Dendritic cell treated with granulocyte-macrophage colony-stimulating factor and Interleukin-4, amounts not matched to agents 40 ng/mL and 50 ng/mL, for 4 days (primary cell): ENCODE data around the gene LRRC8C.
A peak's percentile ranks its signal among the peaks of the same experiment; 100 is the strongest.

Source experiments
- H3K27ac Mint-ChIP-seq: one replicate; pipeline ENCODE4 v1.8.0; 2022; ENCODE audit warnings: mild to moderate bottlenecking, mixed read lengths
- H3K27me3 Mint-ChIP-seq: one replicate; pipeline ENCODE4 v1.8.0; 2022; ENCODE audit warnings: mild to moderate bottlenecking, mixed read lengths
- H3K36me3 Mint-ChIP-seq: one replicate; pipeline ENCODE4 v1.8.0; 2022; ENCODE audit warnings: low read depth, mixed read lengths
- H3K4me1 Mint-ChIP-seq: one replicate; pipeline ENCODE4 v1.8.0; 2022; ENCODE audit warnings: low read depth, mixed read lengths
- H3K4me3 Mint-ChIP-seq: one replicate; pipeline ENCODE4 v1.8.0; 2022; ENCODE audit warnings: mild to moderate bottlenecking, moderate library complexity, mixed read lengths
- H3K9me3 Mint-ChIP-seq: one replicate; pipeline ENCODE4 v1.8.0; 2022; ENCODE audit warnings: mixed read lengths
- intact Hi-C: fragments of 100-400 bp; cut with micrococcal nuclease; formaldehyde crosslinking; loops from one replicate; pipeline ENCODE4 v1.15.0; 2022

The LRRC8C gene

DNA sequence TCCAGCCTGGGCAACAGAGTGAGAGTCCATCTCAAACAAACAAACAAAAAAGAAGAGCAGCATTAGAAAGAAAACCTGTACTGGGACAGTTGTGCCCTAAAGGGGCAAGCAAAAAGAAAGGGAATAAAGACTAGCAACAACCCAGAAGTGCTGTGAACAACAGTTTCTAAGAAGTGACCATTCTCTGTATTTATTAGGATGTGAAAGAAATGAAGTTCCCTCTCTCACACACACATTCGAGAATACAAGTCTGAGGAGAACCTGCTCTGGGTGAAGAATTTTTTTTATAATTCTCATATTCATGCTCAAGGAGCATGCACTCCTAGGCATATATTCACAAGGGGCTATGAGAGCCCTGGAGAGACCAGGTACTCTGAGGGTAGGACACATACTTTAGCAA, 128.4 kb downstream of the LRRC8C start:
- no peaks in the 10 kb centered on the region for H3K9me3 Mint-ChIP-seq
- H3K4me1 Mint-ChIP-seq = peaks cover 75% of the 10 kb centered on the region
- no peaks in the 10 kb centered on the region for H3K27me3 Mint-ChIP-seq
- peaks cover 4% of the 10 kb centered on the region for H3K36me3 Mint-ChIP-seq
- intact Hi-C loops = loop anchor here (2.0 kb wide), 1 partner anchor 37 kb away; no protein-coding TSS in a partner anchor
- H3K4me3 Mint-ChIP-seq = peak overlapping the region; percentile 38
- H3K27ac Mint-ChIP-seq = peak overlapping the region; percentile 97

GRCh38 chr1:89761901-89762300, 129.0 kb downstream of the LRRC8C start:
- peaks cover 70% of the 10 kb centered on the region for H3K4me1 Mint-ChIP-seq
- peaks cover 4% of the 10 kb centered on the region for H3K36me3 Mint-ChIP-seq
- peak overlapping the region; percentile 97 for H3K27ac Mint-ChIP-seq
- H3K9me3 Mint-ChIP-seq = no peaks in the 10 kb centered on the region
- H3K4me3 Mint-ChIP-seq = peak overlapping the region; percentile 38
- no peaks in the 10 kb centered on the region for H3K27me3 Mint-ChIP-seq
- intact Hi-C loops = loop anchor here (2.0 kb wide), 1 partner anchor 37 kb away; no protein-coding TSS in a partner anchor

DNA sequence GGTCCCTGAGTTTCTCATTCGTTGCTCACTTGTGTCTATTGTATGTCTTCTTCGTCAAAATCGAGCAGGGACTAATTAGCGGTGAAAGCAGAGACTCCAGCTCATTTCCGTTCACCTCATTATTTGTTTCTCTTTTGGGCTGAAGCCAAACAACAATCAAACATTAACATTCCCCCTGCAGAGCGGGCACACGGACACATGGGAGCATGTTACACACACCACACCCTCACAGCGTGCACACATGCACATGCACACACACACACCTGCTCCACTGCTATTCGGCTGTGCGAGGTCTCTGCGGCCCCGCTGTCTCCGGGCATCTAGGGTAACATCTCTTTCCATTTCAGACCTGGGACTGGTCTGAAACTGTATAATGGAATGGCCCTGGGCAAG, 129.5 kb downstream of the LRRC8C start:
- no peaks in the 10 kb centered on the region for H3K9me3 Mint-ChIP-seq
- peaks cover 65% of the 10 kb centered on the region for H3K4me1 Mint-ChIP-seq
- intact Hi-C loops = no loop called here
- peaks cover 4% of the 10 kb centered on the region for H3K36me3 Mint-ChIP-seq
- H3K27ac Mint-ChIP-seq = peak overlapping the region; percentile 97
- no peaks in the 10 kb centered on the region for H3K27me3 Mint-ChIP-seq
- peak overlapping the region; percentile 93 for H3K4me3 Mint-ChIP-seq

- intact Hi-C loops = loop anchor here (1.0 kb wide), 2 partner anchors 130 to 280 kb away; partner anchors contain the start of gene LRRC8C
- H3K9me3 Mint-ChIP-seq = no peaks in the 10 kb centered on the region
- H3K36me3 Mint-ChIP-seq = peaks cover 4% of the 10 kb centered on the region
- peaks cover 58% of the 10 kb centered on the region for H3K4me1 Mint-ChIP-seq
- peak overlapping the region; percentile 97 for H3K27ac Mint-ChIP-seq
- peak overlapping the region; percentile 93 for H3K4me3 Mint-ChIP-seq
- H3K27me3 Mint-ChIP-seq = no peaks in the 10 kb centered on the region
These were observed 130.1 kb downstream of the LRRC8C start for GRCh38 chr1:89762779-89763648.

GRCh38 chr1:89763649-89763986, 130.7 kb downstream of the LRRC8C start:
- Mint-ChIP-seq H3K4me1 (peaks cover 52% of the 10 kb centered on the region), H3K27me3 (no peaks in the 10 kb centered on the region), H3K9me3 (no peaks in the 10 kb centered on the region), H3K27ac (peak overlapping the region; percentile 97), H3K36me3 (peaks cover 4% of the 10 kb centered on the region), H3K4me3 (peak overlapping the region; percentile 93)
- intact Hi-C loops = loop anchor here (1.0 kb wide), 2 partner anchors 130 to 280 kb away; partner anchors contain the start of gene LRRC8C

DNA sequence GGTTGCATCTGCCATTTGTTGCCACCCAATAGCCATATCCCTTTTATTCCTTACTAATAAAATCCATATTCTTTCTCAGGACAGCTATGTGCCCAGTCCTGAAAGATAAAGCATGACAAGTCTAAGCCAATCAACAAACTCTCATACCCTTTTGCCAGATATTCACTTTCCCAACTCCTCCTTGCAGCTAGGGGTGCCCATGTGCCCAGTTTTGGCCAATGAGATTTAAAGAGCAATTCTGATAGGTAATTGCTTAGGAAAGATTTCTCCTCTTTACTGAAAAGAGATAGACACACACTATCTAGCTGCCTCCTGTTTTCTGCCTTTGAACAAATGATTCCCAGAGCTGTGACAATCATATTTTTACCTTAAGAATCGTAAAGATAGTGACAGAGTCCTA, 132.9 kb downstream of the LRRC8C start:
- Mint-ChIP-seq H3K4me1 (peaks cover 37% of the 10 kb centered on the region), H3K9me3 (no peaks in the 10 kb centered on the region), H3K27me3 (no peaks in the 10 kb centered on the region), H3K27ac (no peak overlapping the region), H3K36me3 (peaks cover 4% of the 10 kb centered on the region), H3K4me3 (no peak overlapping the region)
- intact Hi-C loops = no loop called here

GRCh38 chr1:89767618-89768017, 134.7 kb downstream of the LRRC8C start:
- no peak overlapping the region for H3K27ac Mint-ChIP-seq
- intact Hi-C loops = no loop called here
- H3K9me3 Mint-ChIP-seq = no peaks in the 10 kb centered on the region
- peaks cover under 1% of the 10 kb centered on the region for H3K36me3 Mint-ChIP-seq
- H3K27me3 Mint-ChIP-seq = no peaks in the 10 kb centered on the region
- no peak overlapping the region for H3K4me3 Mint-ChIP-seq
- H3K4me1 Mint-ChIP-seq = peaks cover 26% of the 10 kb centered on the region
